Esophagus muscularis mucosa (tissue), 3 donors: ENCODE measurements around the gene LKAAEAR1.
"Not testable (repeated sequence)": the region's sequence is repeated elsewhere in the genome, so short reads cannot be mapped to it uniquely, and the experiment has no call there.

Source experiments
- CTCF ChIP-seq, 3 experiments: fragments of 200-600 bp in 2 of 3; fragments of 450-650 bp in 1 of 3; sonication (generic) in 2 of 3; IDR thresholded peaks; one replicate each; pipeline ENCODE4 v1.5.1; 2017 to 2019; ENCODE audit warnings: antibody characterized with exemption in 3 of 3, mild to moderate bottlenecking in 2 of 3, moderate library complexity in 1 of 3
- POLR2A ChIP-seq: fragments of 450-650 bp; IDR thresholded peaks from one replicate; pipeline ENCODE4 v1.6.1; 2017; ENCODE audit warnings: antibody characterized with exemption, moderate library complexity, mild to moderate bottlenecking, low read depth
- POLR2AphosphoS5 ChIP-seq, 2 donors: sonication (generic); formaldehyde crosslinking; IDR thresholded peaks; one replicate each; pipeline ENCODE4 v1.6.1; 2017; ENCODE audit warnings: antibody characterized with exemption in 2 of 2

GRCh38 chr20:64087226-64087825 lies 3.1 kb upstream of the LKAAEAR1 start:
- not testable (repeated sequence) for TF ChIP-seq CTCF (IDR thresholded peaks at IDR 0.05); POLR2A; POLR2AphosphoS5 (IDR thresholded peaks at IDR 0.05)
